ENCODE results near the gene CAB39. TPM values are rescaled to one million over a fixed set of nuclear protein-coding genes. Genes with fewer than 3 reads are reported as not detected.

CAB39 gene
- total RNA-seq, 1 donor = 86.4 TPM

DNA sequence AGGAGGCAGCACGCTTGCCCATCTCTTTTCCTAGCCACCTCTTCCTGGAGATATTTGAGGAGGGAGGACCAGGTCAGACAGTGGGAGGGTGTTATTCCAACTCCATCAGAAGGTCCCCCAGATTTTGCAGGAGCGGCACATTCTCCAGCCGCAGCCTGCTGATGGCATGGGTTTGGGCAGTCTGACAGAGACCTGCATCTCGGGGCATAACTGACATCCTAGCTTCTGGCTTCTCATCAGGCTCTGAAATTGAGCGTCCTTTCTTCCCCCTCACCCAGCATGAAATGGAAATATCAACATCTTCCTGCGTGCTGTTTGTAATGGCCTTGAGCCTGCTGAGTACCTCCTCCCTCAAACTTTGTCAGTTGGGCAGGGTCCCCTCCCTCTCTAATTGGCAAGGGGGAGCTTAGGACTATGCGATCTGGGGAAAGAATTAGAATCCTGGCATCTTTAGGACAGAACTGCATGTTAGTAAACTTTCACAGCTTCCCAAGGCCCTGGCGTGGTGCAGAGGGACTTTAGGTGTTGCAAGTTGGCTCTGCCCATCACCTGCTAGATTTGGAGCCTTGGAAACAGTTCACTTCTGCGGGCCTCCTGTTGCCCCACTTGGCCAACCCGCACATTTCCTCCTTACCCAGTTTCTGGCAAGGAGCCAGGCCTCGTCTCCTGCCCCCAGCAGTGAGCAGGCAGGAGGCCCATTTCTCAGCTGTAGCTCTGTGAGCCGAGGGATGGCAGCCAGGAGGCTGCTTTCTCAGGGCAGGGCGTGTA lies 154.3 kb downstream of the CAB39 start:
- peak; percentile 12 for DNase-seq (ENCODE audit: low read depth)
- TF ChIP-seq CTCF (IDR thresholded peaks at IDR 0.05; ENCODE audit: insufficient read depth, low read depth, low read length) = no peak
- H3K4me3 ChIP-seq (ENCODE audit: low read depth, low read length) = no peak overlapping the region

- no peak for TF ChIP-seq CTCF (IDR thresholded peaks at IDR 0.05; ENCODE audit: insufficient read depth, low read depth, low read length)
- no peak overlapping the region for H3K4me3 ChIP-seq (ENCODE audit: low read depth, low read length)
- DNase-seq (ENCODE audit: low read depth) = no peak
Observed at GRCh38 chr2:230868161-230868946, 155.7 kb downstream of the CAB39 start.

GRCh38 chr2:230868947-230869913 lies 156.6 kb downstream of the CAB39 start:
- no peak for DNase-seq (ENCODE audit: low read depth)

DNA sequence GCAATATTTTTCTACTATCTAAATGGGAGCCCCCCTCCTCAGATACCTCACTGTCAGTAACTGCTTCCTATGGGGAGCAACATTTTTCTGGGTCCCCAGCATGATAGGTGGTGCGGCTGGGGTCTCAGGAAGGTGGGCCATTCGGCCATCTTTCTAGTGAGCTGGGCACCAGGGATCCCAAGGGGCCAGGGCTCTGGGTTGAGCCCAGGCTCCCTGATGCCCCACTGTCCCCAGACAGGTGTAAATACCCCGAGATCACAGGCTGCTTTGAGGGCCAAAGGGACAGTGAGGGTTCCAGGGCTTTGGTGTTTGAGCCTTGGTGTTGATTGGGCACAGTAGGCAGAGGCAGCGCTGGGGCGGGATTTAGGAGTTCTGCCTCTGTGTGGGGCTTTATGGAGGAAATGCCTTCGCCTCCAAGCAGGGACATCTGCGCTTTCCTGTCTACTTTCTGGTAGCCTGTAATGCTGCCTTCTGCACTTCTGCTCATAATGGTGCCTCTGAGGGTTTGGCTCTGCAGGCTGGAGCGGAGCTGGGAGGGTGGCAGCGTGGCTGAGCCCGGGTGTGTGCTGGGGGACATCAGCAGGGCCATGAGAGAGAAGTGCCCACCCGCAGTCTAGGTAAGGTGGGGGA lies 157.4 kb downstream of the CAB39 start:
- DNase-seq (ENCODE audit: low read depth) = no peak
- H3K4me3 ChIP-seq (ENCODE audit: low read depth, low read length) = no peak overlapping the region
- no peak for TF ChIP-seq CTCF (IDR thresholded peaks at IDR 0.05; ENCODE audit: insufficient read depth, low read depth, low read length)

More at GRCh38 chr2:230868947-230869913, 156.6 kb downstream of the CAB39 start:
- TF ChIP-seq CTCF (IDR thresholded peaks at IDR 0.05; ENCODE audit: insufficient read depth, low read depth, low read length) = no peak
- H3K4me3 ChIP-seq (ENCODE audit: low read depth, low read length) = no peak overlapping the region

Small RNAs within 50 kb of the gene (small RNA-seq; reads per million reads assigned to genes)
- not detected for gene BANF1P3
- not detected for gene RNU6-268P

Other genes starting within 250 kb of the CAB39 start
- gene ITM2C, start 152.1 kb downstream of the CAB39 start, total RNA-seq = 37.1 and 58.6 TPM in 2 replicates
- gene GPR55, start 212.4 kb downstream of the CAB39 start, total RNA-seq = not detected in 2 replicates

All from fibroblast of villous mesenchyme (primary cell).